Ishikawa (cell line): Measurements from ENCODE around the gene ERICH3.

Experiments used
- CEBPB ChIP-seq: IDR thresholded peaks from 2 replicates; pipeline ENCODE4 v1.6.1; 2012
- CREB1 ChIP-seq: IDR thresholded peaks from 2 replicates; pipeline ENCODE4 v1.6.1; 2012; ENCODE audit warnings: low read depth
- EGR1 ChIP-seq: IDR thresholded peaks from 2 replicates; pipeline ENCODE4 v1.6.1; 2012
- EP300 ChIP-seq: IDR thresholded peaks from 2 replicates; pipeline ENCODE4 v1.6.1; 2012; ENCODE audit warnings: borderline replicate concordance
- FOXM1 ChIP-seq: IDR thresholded peaks from 2 replicates; pipeline ENCODE4 v1.6.1; 2012; ENCODE audit warnings: low read depth, borderline replicate concordance
- MAX ChIP-seq: IDR thresholded peaks from 2 replicates; pipeline ENCODE4 v1.6.1; 2012
- NFIC ChIP-seq: IDR thresholded peaks from 2 replicates; pipeline ENCODE4 v1.6.1; 2012
- RAD21 ChIP-seq: IDR thresholded peaks from 2 replicates; pipeline ENCODE4 v1.6.1; 2012; ENCODE audit warnings: low read depth
- REST ChIP-seq: IDR thresholded peaks from 2 replicates; pipeline ENCODE4 v1.6.1; 2012; ENCODE audit warnings: low read depth, mild to moderate bottlenecking
- TAF1 ChIP-seq: IDR thresholded peaks from 2 replicates; pipeline ENCODE4 v1.6.1; 2012; ENCODE audit warnings: low read depth, mild to moderate bottlenecking
- TCF12 ChIP-seq: IDR thresholded peaks from 2 replicates; pipeline ENCODE4 v1.6.1; 2012; ENCODE audit warnings: low read depth
- TEAD4 ChIP-seq: IDR thresholded peaks from 2 replicates; pipeline ENCODE4 v1.6.1; 2012
- USF1 ChIP-seq: IDR thresholded peaks from 2 replicates; pipeline ENCODE4 v1.6.1; 2012
- YY1 ChIP-seq: IDR thresholded peaks from 2 replicates; pipeline ENCODE4 v1.6.1; 2012; ENCODE audit warnings: low read depth
- ZBTB7A ChIP-seq: IDR thresholded peaks from 2 replicates; pipeline ENCODE4 v1.6.1; 2012; ENCODE audit warnings: low read depth

ERICH3 gene

GRCh38 chr1:74673351-74674111 lies at the start of gene ERICH3:
Gene ERICH3 (minus strand): TSS chr1:74673792. CDS start chr1:74673519, 273 bp downstream.
- no peak for TF ChIP-seq RAD21
- no peak for TF ChIP-seq EP300
- no peak for TF ChIP-seq YY1
- no peak for TF ChIP-seq EGR1
- TF ChIP-seq NFIC = no peak
- TF ChIP-seq CEBPB = no peak
- no peak for TF ChIP-seq TAF1
- no peak for TF ChIP-seq REST
- no peak for TF ChIP-seq USF1

- no peak for TF ChIP-seq FOXM1
- TF ChIP-seq USF1 = no peak
- no peak for TF ChIP-seq NFIC
- TF ChIP-seq RAD21 = no peak
- TF ChIP-seq EP300 = no peak
- no peak for TF ChIP-seq CREB1
These were observed 44.0 kb upstream of the ERICH3 start for GRCh38 chr1:74717626-74718025.

GRCh38 chr1:74716822-74717221 lies 43.2 kb upstream of the ERICH3 start:
- TF ChIP-seq TCF12 = no peak
- no peak for TF ChIP-seq ZBTB7A
- TF ChIP-seq EP300 = no peak
- TF ChIP-seq TAF1 = no peak
- no peak for TF ChIP-seq MAX
- TF ChIP-seq CEBPB = no peak
- TF ChIP-seq REST = no peak

GRCh38 chr1:74715806-74716205 lies 42.2 kb upstream of the ERICH3 start:
- TF ChIP-seq TEAD4 = no peak
- no peak for TF ChIP-seq USF1
- no peak for TF ChIP-seq CREB1
- TF ChIP-seq RAD21 = no peak
- TF ChIP-seq ZBTB7A = no peak
- no peak for TF ChIP-seq EGR1
- no peak for TF ChIP-seq MAX
- no peak for TF ChIP-seq EP300
- no peak for TF ChIP-seq FOXM1
- no peak for TF ChIP-seq NFIC
- TF ChIP-seq TAF1 = no peak
- no peak for TF ChIP-seq REST
- no peak for TF ChIP-seq YY1
- TF ChIP-seq TCF12 = no peak
- no peak for TF ChIP-seq CEBPB

GRCh38 chr1:74715236-74715502 lies 41.6 kb upstream of the ERICH3 start:
- no peak for TF ChIP-seq CREB1
